AG09309 (cell line): Measurements from ENCODE around the gene ATXN10.

Experiments
- DNase-seq: peaks from one replicate; pipeline ENCODE4 v3.0.0-alpha.2; 2010; ENCODE audit warnings: low read depth
- H3K4me3 ChIP-seq: 2 replicates; pipeline ENCODE4 v1.5.1; 2011; ENCODE audit warnings: mild to moderate bottlenecking, low read depth, low read length, moderate library complexity; ENCODE audit not compliant: control insufficient read depth
- CTCF ChIP-seq: IDR thresholded peaks from 2 replicates; pipeline ENCODE4 v1.5.1; 2011; ENCODE audit warnings: mild to moderate bottlenecking, low read depth, low read length, inconsistent platforms; ENCODE audit not compliant: insufficient read depth, control insufficient read depth; ENCODE audit errors: missing control alignments

The ATXN10 gene

DNA sequence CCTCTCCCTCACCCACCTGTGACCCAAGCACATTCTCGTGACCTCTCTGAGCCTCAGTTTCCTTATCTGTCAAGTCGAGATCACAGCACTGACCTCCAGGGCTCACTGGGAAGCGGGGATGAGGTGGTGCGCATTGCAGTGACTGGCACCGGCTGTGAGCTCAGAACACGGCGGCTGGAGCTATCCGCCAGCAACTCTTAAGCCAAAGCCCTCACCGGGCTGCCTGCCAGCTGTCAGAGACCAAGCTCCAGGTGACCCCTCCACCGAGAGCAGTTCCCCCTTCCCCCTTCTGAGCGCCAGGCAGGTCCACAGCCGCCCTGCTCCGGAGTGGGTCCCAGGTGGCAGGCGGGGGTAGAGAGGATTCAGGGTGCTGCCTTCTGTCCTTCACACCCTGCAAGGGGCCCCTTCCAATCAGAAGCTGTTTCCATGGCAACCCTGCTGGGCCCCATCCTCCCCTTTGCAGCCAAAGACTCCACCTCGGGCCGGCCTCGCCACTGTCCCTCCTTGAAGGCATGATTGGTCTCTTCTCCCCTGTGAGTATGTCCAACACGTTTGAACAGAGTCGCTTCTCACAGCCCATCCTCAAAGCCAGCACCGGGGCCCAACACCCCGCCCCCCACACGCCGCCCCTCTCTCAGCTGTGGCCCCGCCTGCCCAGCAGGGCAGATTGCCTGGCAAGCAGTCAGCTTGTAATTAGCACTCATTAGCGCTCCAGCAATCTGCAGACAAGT is 206.6 kb downstream of the ATXN10 start:
- H3K4me3 ChIP-seq: no peak overlapping the region
- no peak for TF ChIP-seq CTCF
- no peak for DNase-seq

GRCh38 chr22:45878901-45879551 is 207.4 kb downstream of the ATXN10 start:
- H3K4me3 ChIP-seq: no peak overlapping the region
- no peak for TF ChIP-seq CTCF
- no peak for DNase-seq

GRCh38 chr22:45879552-45879949 is 207.9 kb downstream of the ATXN10 start:
- no peak for TF ChIP-seq CTCF
- DNase-seq: no peak
- no peak overlapping the region for H3K4me3 ChIP-seq

GRCh38 chr22:45880091-45880715 is 208.6 kb downstream of the ATXN10 start:
- no peak overlapping the region; the same call in 1 of the 2 replicates for H3K4me3 ChIP-seq
- no peak for TF ChIP-seq CTCF
- no peak for DNase-seq

GRCh38 chr22:45880716-45881523 is 209.3 kb downstream of the ATXN10 start:
- H3K4me3 ChIP-seq: no peak overlapping the region; the same call in 1 of the 2 replicates
- no peak for DNase-seq
- no peak for TF ChIP-seq CTCF

- no peak for DNase-seq
- H3K4me3 ChIP-seq: no peak overlapping the region
- no peak for TF ChIP-seq CTCF
Measured at GRCh38 chr22:45881524-45881875, 209.9 kb downstream of the ATXN10 start.
